ENCODE measurements around the gene ZWILCH.

ZWILCH gene

GRCh38 chr15:66590435-66590834 lies 85.3 kb downstream of the ZWILCH start:
- H3K4me3 ChIP-seq (ENCODE audit: low read depth, low read length) = no peak overlapping the region
- no peak for TF ChIP-seq CTCF (IDR thresholded peaks at IDR 0.05; ENCODE audit: insufficient read depth, low read depth, low read length, missing control alignments)
- DNase-seq (ENCODE audit: low read depth) = no peak

GRCh38 chr15:66591322-66591862 lies 86.3 kb downstream of the ZWILCH start:
- TF ChIP-seq CTCF (IDR thresholded peaks at IDR 0.05; ENCODE audit: insufficient read depth, low read depth, low read length, missing control alignments) = no peak
- no peak overlapping the region for H3K4me3 ChIP-seq (ENCODE audit: low read depth, low read length)
- DNase-seq (ENCODE audit: low read depth) = no peak

GRCh38 chr15:66592505-66593218 lies 87.5 kb downstream of the ZWILCH start:
- H3K4me3 ChIP-seq (ENCODE audit: low read depth, low read length) = no peak overlapping the region
- DNase-seq (ENCODE audit: low read depth) = no peak
- TF ChIP-seq CTCF (IDR thresholded peaks at IDR 0.05; ENCODE audit: insufficient read depth, low read depth, low read length, missing control alignments) = no peak

GRCh38 chr15:66593219-66593780 lies 88.2 kb downstream of the ZWILCH start:
- DNase-seq (ENCODE audit: low read depth) = no peak
- H3K4me3 ChIP-seq (ENCODE audit: low read depth, low read length) = no peak overlapping the region
- no peak for TF ChIP-seq CTCF (IDR thresholded peaks at IDR 0.05; ENCODE audit: insufficient read depth, low read depth, low read length, missing control alignments)

GRCh38 chr15:66594344-66594743 lies 89.2 kb downstream of the ZWILCH start:
- no peak for TF ChIP-seq CTCF (IDR thresholded peaks at IDR 0.05; ENCODE audit: insufficient read depth, low read depth, low read length, missing control alignments)
- no peak overlapping the region for H3K4me3 ChIP-seq (ENCODE audit: low read depth, low read length)
- DNase-seq (ENCODE audit: low read depth) = no peak

- DNase-seq (ENCODE audit: low read depth) = no peak
- no peak for TF ChIP-seq CTCF (IDR thresholded peaks at IDR 0.05; ENCODE audit: insufficient read depth, low read depth, low read length, missing control alignments)
- H3K4me3 ChIP-seq (ENCODE audit: low read depth, low read length) = no peak overlapping the region
Measured at GRCh38 chr15:66594836-66595235, 89.7 kb downstream of the ZWILCH start.

All from GM12865 (cell line).